NCI-H2171 (cell line): ENCODE data around the gene ACSF2.
"Not testable (repeated sequence)": the region's sequence is repeated elsewhere in the genome, so short reads cannot be mapped to it uniquely, and the experiment has no call there.

Experiments used
- DNase-seq: peaks from one replicate; lab custom pipeline; 2025; lab: John Stamatoyannopoulos, UW

ACSF2 gene

GRCh38 chr17:50464736-50465135, 38.7 kb downstream of the ACSF2 start:
- DNase-seq = no peak

- DNase-seq = no peak
Observed at GRCh38 chr17:50465171-50465570, 39.2 kb downstream of the ACSF2 start.

GRCh38 chr17:50465635-50466034, 39.6 kb downstream of the ACSF2 start:
- DNase-seq = no peak

GRCh38 chr17:50466371-50467113, 40.5 kb downstream of the ACSF2 start:
- DNase-seq = no peak

- no peak for DNase-seq
Observed at GRCh38 chr17:50467114-50467854, 41.3 kb downstream of the ACSF2 start.

GRCh38 chr17:50467855-50468303, 41.9 kb downstream of the ACSF2 start:
- no peak for DNase-seq

- no peak for DNase-seq
Observed at GRCh38 chr17:50468304-50469207, 42.5 kb downstream of the ACSF2 start, which contains the start of gene CHAD. CHAD (minus strand) TSS chr17:50468880; CDS start chr17:50468813, 67 bp downstream.

GRCh38 chr17:50469208-50469605, 43.2 kb downstream of the ACSF2 start:
- no peak for DNase-seq

- no peak for DNase-seq
Observed at GRCh38 chr17:50469671-50470305, 43.8 kb downstream of the ACSF2 start.

GRCh38 chr17:50470426-50470825, 44.4 kb downstream of the ACSF2 start:
- peak; percentile 71 for DNase-seq

- DNase-seq = no peak
Observed at GRCh38 chr17:50471009-50471905, 45.2 kb downstream of the ACSF2 start.

GRCh38 chr17:50472286-50472685, 46.3 kb downstream of the ACSF2 start:
- DNase-seq = no peak

- DNase-seq = not testable (repeated sequence)
Observed at GRCh38 chr17:50472761-50473161, 46.7 kb downstream of the ACSF2 start.

- DNase-seq = no peak
Observed at GRCh38 chr17:50473901-50474300, 47.9 kb downstream of the ACSF2 start.

- no peak for DNase-seq
Observed at GRCh38 chr17:50474523-50474922, 48.5 kb downstream of the ACSF2 start.

- no peak for DNase-seq
Observed at GRCh38 chr17:50475362-50475761, 49.3 kb downstream of the ACSF2 start.

GRCh38 chr17:50475775-50476544, 49.9 kb downstream of the ACSF2 start:
- DNase-seq = not testable (repeated sequence)

- DNase-seq = no peak
Observed at GRCh38 chr17:50476545-50477315, 50.7 kb downstream of the ACSF2 start.

- no peak for DNase-seq
Observed at GRCh38 chr17:50477976-50478375, 52.0 kb downstream of the ACSF2 start.
